Thoracic aorta (tissue), 2 donors: ENCODE measurements around the gene RGL1. TPM values are rescaled to one million over a fixed set of nuclear protein-coding genes. Genes with fewer than 3 reads are reported as not detected.

Experiments
- ATAC-seq: fragments of 150-250 bp; one replicate; pipeline ENCODE4 v1.8.0; 2017; ENCODE audit warnings: low read depth; ENCODE audit not compliant: insufficient number of reproducible peaks, low FRiP score
- DNase-seq: peaks from one replicate; pipeline ENCODE4 v3.0.0-alpha.2; 2020; ENCODE audit warnings: low spot score
- H3K27ac ChIP-seq, 2 donors: fragments of 200-600 bp; sonication (generic); 1 replicate in 1 of 2; 2 replicates in 1 of 2; pipeline ENCODE4 v1.5.1; 2016; ENCODE audit warnings: mild to moderate bottlenecking in 2 of 2, moderate library complexity in 2 of 2
- H3K27me3 ChIP-seq: fragments of 200-600 bp; sonication (generic); replicated peaks from 2 replicates; pipeline ENCODE4 v1.6.0; 2016; ENCODE audit warnings: mild to moderate bottlenecking; ENCODE audit not compliant: insufficient read depth
- H3K36me3 ChIP-seq: fragments of 200-600 bp; sonication (generic); one replicate; pipeline ENCODE4 v1.5.1; 2016
- H3K4me1 ChIP-seq, 2 donors: fragments of 200-600 bp; sonication (generic); 1 replicate in 1 of 2; 2 replicates in 1 of 2; pipeline versions ENCODE4 v1.5.1 to v1.6.0; 2016; ENCODE audit warnings: low read depth in 2 of 2, mild to moderate bottlenecking in 1 of 2; ENCODE audit not compliant: control insufficient read depth in 1 of 2
- H3K4me3 ChIP-seq: fragments of 200-600 bp; sonication (generic); 2 replicates; pipeline ENCODE4 v1.5.1; 2016; ENCODE audit warnings: mild to moderate bottlenecking
- H3K9me3 ChIP-seq: fragments of 200-600 bp; sonication (generic); 2 replicates; pipeline ENCODE4 v1.5.1; 2016
- total RNA-seq, 2 donors: library from RNA; depleted of rRNA; stranded (reverse); fragments of >200 nt; gene quantifications; one replicate each; pipeline versions ENCODE4 v1.1.0 to v1.2.3, GENCODE V29; 2016
- TF ChIP-seq, protein P1 (sequence below): fragments of 200-600 bp; sonication (generic); IDR thresholded peaks from one replicate; pipeline ENCODE4 v1.5.1; 2019; ENCODE audit warnings: antibody characterized with exemption

RGL1 gene
- total RNA-seq, 2 donors from 2014 or later, result 27.6 to 35.7 TPM

DNA sequence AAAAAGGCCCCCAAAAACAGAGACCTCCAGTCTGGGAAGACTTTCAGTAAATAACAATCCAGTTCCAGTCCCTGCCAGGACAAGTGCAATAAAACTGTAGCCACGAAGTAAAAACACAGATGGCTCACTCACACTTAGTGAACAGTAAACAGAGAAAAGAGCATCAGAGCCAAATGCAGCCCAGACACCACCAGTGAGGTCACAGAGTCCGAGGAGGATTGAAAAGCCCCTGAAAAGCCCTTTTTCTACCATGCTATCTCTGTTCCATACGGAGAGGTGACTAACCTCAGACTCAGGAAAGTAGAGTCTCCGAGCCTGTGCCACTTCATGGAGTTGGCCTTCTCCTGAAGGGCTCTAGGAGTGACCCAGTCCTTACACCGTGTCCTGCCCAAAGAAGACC lies 148.1 kb downstream of the RGL1 start:
- DNase-seq, result no peak
- no peaks in the 10 kb centered on the region for H3K27me3 ChIP-seq
- no peak overlapping the region for H3K27ac ChIP-seq
- no peaks in the 10 kb centered on the region for H3K4me1 ChIP-seq
- H3K36me3 ChIP-seq, result no peaks in the 10 kb centered on the region
- H3K9me3 ChIP-seq, result no peaks in the 10 kb centered on the region
- no peak for ATAC-seq
- TF ChIP-seq, protein P1, sequence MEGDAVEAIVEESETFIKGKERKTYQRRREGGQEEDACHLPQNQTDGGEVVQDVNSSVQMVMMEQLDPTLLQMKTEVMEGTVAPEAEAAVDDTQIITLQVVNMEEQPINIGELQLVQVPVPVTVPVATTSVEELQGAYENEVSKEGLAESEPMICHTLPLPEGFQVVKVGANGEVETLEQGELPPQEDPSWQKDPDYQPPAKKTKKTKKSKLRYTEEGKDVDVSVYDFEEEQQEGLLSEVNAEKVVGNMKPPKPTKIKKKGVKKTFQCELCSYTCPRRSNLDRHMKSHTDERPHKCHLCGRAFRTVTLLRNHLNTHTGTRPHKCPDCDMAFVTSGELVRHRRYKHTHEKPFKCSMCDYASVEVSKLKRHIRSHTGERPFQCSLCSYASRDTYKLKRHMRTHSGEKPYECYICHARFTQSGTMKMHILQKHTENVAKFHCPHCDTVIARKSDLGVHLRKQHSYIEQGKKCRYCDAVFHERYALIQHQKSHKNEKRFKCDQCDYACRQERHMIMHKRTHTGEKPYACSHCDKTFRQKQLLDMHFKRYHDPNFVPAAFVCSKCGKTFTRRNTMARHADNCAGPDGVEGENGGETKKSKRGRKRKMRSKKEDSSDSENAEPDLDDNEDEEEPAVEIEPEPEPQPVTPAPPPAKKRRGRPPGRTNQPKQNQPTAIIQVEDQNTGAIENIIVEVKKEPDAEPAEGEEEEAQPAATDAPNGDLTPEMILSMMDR, result no peak
- H3K4me3 ChIP-seq, result no peak overlapping the region

DNA sequence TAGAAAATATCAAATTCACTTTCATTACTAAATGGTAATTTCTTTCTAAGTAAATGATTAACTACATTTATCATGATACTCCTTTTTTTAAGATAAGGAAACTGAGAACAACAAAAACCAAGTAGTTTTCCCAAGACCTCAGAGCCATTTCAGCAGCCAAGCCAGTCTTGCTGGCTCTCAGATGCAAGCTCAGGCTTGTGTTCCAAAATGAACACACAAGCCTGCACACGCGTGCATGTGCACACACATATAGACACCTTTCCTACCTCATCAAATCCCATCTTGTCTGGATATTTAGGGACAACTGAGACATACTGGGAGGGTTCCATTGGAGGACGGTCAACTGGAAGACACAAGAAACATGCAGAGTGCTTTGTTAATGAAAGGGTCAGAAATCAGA lies 149.6 kb downstream of the RGL1 start:
- ATAC-seq (no peak), DNase-seq (no peak)
- H3K27ac ChIP-seq, result no peak overlapping the region

DNA sequence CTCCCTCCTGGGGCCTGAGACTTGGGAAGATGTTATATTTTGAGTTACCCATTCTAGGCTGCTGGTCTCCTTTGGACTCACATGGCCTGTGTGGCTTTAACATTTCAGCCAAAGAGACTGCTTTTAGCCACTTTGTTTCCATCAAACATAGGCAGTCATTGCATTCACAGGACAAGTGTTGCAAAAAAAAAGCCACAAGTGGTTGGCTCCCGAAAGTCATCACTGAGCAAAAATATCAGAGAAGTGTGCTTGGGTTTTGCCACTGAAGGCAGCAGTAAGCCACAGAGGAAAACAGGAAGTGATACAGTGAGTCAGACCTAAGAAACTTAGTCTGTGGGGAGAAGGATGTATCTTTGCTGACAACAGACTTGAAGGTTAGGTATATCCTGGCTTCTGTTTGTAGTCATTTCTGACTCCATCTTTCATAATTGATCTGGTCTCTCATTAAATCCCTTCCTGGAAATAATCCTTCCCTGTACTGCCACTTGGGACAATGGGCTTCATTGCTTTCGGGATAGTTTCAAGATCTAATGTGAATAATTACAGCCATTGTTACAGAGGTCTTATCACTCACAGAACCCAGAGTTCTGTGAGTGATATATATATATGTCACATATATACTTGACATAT lies 151.8 kb downstream of the RGL1 start:
- DNase-seq, result no peak

More for the DNA sequence above, 149.6 kb downstream of the RGL1 start:
- Histone ChIP-seq H3K4me1 (no peaks in the 10 kb centered on the region), H3K27me3 (no peaks in the 10 kb centered on the region), H3K4me3 (no peak overlapping the region), H3K9me3 (no peaks in the 10 kb centered on the region), H3K36me3 (no peaks in the 10 kb centered on the region)
- TF ChIP-seq, protein P1, result no peak

DNA sequence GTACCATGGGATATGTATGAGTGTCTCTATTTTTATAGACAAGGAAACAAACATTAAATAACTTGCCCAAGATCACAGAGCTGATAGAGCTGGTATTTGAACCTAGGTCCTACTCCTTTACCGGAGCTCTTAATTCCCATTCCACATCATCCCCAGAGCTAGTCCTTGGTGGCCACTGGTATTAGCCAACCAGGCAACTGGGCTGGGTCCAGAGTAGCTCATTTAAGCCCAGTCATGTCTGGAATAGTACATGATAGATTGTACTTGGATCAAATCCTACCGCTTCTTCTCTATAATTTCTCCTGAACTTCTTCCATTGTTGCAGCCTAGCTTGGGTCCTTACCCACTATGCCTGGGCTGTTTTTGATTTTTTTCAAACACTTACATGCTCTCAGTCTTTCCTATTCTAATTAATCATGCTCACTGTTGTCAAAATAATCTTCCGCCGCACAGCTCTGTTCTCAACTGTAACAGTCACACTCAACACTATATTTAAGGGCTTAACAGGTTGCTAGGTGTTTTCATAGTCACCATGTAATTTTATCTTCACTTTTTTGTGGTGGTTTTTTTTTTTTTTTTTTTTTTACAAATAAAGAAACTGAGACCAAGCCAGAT lies 152.4 kb downstream of the RGL1 start:
- no peaks in the 10 kb centered on the region for H3K36me3 ChIP-seq
- no peak overlapping the region for H3K27ac ChIP-seq
- TF ChIP-seq, protein P1, result no peak
- no peaks in the 10 kb centered on the region for H3K4me1 ChIP-seq
- ATAC-seq (no peak), DNase-seq (no peak)
- no peak overlapping the region for H3K4me3 ChIP-seq
- H3K27me3 ChIP-seq, result no peaks in the 10 kb centered on the region
- no peaks in the 10 kb centered on the region for H3K9me3 ChIP-seq

More for the DNA sequence above, 151.8 kb downstream of the RGL1 start:
- H3K4me3 ChIP-seq, result no peak overlapping the region
- no peaks in the 10 kb centered on the region for H3K36me3 ChIP-seq
- no peak overlapping the region for H3K27ac ChIP-seq
- H3K4me1 ChIP-seq, result no peaks in the 10 kb centered on the region
- TF ChIP-seq, protein P1, result no peak
- no peaks in the 10 kb centered on the region for H3K9me3 ChIP-seq
- H3K27me3 ChIP-seq, result no peaks in the 10 kb centered on the region
- ATAC-seq, result no peak

DNA sequence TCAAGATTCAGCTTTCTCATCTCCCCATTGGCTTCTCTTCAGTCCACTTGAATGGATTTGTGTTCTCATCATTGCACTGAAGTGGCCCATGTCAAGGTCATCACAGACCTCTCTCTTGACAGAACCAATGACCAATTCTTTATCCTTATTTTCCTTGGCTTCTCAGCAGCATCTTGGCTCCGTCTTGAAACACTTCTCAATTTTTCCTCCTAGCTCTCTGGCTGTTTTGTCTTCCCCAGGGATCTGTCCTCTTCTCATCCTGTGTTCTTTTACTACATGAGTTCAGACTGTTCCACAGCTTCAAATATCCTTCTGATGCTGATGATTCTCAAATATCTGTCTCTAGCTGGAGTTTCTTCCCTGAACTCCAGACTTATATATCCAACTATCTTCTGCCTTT lies 154.0 kb downstream of the RGL1 start:
- Histone ChIP-seq H3K36me3 (no peaks in the 10 kb centered on the region), H3K27ac (no peak overlapping the region), H3K4me1 (no peaks in the 10 kb centered on the region), H3K4me3 (no peak overlapping the region), H3K27me3 (no peaks in the 10 kb centered on the region), H3K9me3 (no peaks in the 10 kb centered on the region)
- TF ChIP-seq, protein P1, result no peak
- ATAC-seq (no peak), DNase-seq (no peak)
